GM18505 (cell line): ENCODE data around the gene KIF12.

Experiments
- ATAC-seq: cut with Tn5 transposase; IDR thresholded peaks from one replicate; pipeline ENCODE4 v1.9.1; 2021; ENCODE audit not compliant: unreplicated experiment
- POLR2A ChIP-seq: IDR thresholded peaks from 4 replicates; pipeline ENCODE4 v1.6.1; 2011; ENCODE audit warnings: borderline replicate concordance; ENCODE audit not compliant: insufficient read depth, insufficient read length; ENCODE audit errors: extremely low read depth

KIF12 gene

DNA sequence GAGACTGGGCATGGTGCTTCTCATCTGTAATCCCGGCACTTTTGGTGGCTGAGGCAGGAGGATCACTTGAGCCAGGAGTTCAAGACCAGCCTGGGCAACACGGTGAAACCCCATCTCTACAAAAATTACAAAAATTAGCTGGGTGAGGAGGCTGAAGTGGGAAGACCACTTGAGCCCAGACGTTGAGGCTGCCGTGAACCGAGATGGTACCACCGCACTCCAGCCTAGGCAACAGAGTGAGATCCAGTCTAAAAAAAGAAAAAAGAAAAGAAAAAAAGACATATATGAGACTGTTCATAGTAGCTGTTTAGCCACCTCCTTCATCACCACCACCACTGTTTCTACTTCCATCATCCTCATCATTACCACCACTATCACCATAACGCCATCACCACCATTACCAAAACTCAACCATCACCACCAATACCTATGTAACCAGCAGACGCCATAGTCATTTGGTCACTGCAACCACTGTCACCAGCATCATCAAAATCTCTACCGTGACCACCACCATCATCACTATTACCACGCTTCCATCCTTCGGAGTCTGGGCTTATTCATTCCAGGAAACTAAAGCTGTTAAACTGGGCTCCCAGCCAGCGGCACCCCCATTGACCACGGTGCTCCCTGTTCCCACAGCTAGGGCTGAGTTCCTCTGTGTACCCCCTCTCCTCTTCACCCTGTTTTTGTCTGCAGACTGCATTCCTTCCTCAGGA, 8.4 kb upstream of the KIF12 start:
- no peak for ATAC-seq
- TF ChIP-seq POLR2A: no peak

GRCh38 chr9:114105236-114105635, 6.1 kb upstream of the KIF12 start:
- ATAC-seq: no peak
- no peak for TF ChIP-seq POLR2A

- no peak for TF ChIP-seq POLR2A
- ATAC-seq: no peak
These were observed 3.4 kb upstream of the KIF12 start for GRCh38 chr9:114102484-114102883.

- no peak for TF ChIP-seq POLR2A
- ATAC-seq: no peak
These were observed 1.4 kb upstream of the KIF12 start for GRCh38 chr9:114100536-114100935.

GRCh38 chr9:114099669-114100270, 678 bp upstream of the KIF12 start:
- no peak for ATAC-seq
- TF ChIP-seq POLR2A: no peak

DNA sequence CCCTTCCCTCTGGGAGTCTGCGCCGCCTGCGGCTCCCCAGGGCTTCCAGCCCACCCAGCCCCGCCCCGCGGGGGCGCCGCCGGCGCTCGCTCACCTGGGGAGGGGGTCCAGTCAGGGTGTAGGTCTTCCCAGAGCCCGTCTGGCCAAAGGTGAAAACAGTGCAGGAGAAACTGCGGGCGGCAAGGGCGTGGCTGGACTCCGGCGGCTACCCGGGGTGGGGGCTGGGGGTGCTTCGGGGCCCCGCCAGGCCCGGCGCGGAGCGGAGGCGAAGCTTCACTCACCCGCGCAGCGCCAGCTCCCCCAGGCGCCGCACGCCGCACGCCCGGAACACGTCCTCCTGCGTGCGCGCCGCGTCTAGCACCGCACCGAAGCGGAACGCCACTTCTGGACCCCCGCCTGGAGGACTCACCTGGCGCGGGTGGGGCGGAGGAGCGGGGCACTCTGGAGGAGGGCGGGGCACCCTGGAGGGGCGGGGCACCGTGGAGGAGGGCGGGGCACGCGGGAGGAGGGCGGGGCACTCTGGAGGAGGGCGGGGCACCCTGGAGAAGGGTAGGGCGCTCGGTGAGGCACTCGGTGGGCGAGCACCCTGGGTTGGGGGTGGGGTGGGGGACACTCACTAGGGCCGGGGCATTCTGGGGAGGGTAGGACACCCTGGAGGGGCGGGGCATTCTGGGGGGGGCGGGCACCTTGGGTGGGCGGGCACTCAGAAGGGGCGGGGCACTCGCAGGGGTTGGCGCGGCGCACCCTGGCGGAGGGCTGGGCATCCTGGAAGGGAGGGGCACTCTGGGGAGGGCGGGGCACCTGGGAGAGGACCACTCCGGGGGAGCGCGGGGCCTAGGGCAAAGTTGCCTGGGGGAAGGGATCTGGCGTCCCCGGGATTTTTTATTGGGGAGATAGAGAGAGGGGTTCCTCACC, 814 bp downstream of the KIF12 start:
- no peak for TF ChIP-seq POLR2A
- ATAC-seq: no peak

DNA sequence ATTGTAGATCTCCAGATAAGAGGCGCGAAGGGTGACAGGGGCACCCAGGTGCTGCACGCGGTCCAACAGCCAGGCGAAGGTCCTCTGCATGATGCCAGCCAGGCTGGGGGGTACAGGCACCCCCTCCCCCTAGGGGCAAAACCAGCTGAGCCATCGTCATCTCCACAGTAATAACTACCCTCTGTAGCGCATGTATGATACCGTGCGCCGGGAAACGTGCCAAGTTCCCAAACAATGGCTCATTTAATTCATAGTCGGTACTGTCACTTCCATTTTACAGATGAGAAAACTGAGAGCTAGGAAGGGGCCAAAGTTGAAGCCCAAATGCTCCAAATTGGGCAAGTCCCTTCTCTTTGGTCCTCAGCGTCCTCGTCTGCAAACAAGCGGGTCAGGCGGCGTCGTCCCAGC, 1.5 kb downstream of the KIF12 start:
- no peak for TF ChIP-seq POLR2A

DNA sequence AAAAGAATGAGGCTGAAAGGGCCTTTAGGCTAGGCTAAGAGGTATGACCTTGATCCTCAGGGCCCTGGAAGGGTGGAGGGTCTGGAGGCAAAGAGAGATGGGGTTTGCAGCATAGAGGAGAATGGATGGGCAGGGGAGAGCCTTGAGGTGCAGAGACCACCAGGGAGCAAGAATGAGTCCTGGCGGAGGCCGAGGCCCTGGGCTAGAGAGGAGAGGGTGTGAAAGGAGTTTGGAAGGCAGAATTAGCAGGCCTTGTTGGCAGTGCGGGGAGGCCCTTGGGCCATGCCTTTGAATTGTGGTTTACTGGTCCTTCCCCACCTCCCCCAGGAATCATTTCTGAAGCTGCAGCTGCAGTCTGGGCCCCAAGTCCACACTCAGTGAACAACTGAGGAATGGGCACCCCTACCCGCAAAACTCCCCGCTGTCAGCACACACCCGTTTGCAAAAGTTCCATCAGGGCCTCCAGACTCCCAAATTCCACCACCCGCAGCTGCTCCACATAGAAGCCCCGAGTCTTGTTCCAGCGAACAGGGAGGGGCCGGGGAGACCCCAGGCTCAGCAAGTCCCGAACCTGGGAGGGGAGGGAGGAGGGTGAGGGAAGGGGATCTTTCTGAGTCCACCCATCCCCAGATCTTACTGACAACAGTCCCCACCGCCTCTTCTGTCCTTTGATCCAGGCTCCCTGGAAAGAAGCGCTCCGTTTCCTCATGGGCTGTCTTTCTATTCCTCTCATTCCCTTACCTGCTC, 2.1 kb downstream of the KIF12 start:
- no peak for TF ChIP-seq POLR2A
- ATAC-seq: no peak

More for the DNA sequence above, 1.5 kb downstream of the KIF12 start:
- no peak for ATAC-seq

DNA sequence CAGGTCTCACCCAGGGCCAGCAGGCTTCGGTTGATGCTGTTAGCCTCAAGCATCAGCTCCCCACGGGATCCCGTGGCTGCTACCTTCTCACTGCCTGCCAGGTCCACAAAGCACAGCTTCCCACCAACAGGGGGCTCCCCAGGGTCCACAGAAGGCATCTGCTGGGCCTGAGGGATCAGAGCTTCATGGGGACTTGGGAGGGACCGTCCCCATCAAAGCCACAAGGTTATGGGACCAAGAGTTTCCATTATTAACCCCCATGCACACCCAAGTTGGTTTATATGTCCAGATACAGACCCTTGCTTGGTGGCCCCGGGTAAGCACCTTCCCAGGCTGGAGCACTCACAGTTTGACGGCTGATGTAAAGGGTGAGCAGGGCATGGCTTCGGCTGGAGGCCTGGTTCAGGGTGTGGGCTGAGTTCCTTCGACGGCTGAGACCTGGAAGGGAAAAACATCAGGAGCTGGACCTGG, 3.0 kb downstream of the KIF12 start:
- no peak for TF ChIP-seq POLR2A
- no peak for ATAC-seq

- no peak for TF ChIP-seq POLR2A
- no peak for ATAC-seq
These were observed 4.1 kb downstream of the KIF12 start for GRCh38 chr9:114094971-114095370.

GRCh38 chr9:114093761-114094505, 5.2 kb downstream of the KIF12 start:
- no peak for ATAC-seq
- TF ChIP-seq POLR2A: no peak

DNA sequence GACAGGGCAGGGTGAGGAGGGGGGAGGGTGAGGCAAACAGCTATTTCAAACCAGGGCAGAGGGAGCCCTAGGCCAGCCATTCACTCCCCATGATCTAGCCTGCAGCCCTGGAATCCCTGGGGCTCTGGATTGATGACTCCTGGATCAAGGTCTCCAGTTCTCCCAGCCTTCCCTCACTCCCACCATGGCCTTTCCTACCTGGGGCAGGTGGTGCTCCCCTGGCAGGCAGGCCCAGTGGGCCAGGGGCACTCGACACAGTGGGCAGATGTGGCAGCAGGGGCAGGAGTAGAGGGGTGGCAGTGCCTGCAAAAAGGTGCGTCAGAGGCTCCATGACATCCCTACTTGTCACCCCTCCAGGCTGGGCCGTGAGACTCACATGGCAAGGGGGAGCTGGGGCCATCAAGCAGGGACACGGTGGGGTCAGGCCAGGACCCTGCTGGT, 6.0 kb downstream of the KIF12 start:
- no peak for TF ChIP-seq POLR2A
- no peak for ATAC-seq
